Hepatic stellate cell (primary cell): ENCODE results near the gene OST4.
A peak's percentile ranks its signal among the peaks of the same experiment; 100 is the strongest.

Source experiments
- DNase-seq: peaks from one replicate; pipeline ENCODE4 v3.0.0; 2011; ENCODE audit warnings: low spot score

OST4 gene

GRCh38 chr2:27051902-27052645 is 19.4 kb downstream of the OST4 start:
- peak; percentile 38 for DNase-seq

GRCh38 chr2:27050996-27051901 is 20.2 kb downstream of the OST4 start, which contains the start of gene AGBL5:
Gene AGBL5 (plus strand): TSS chr2:27051668. CDS start chr2:27052959, 1,291 bp downstream.
- peak; percentile 100 for DNase-seq

DNA sequence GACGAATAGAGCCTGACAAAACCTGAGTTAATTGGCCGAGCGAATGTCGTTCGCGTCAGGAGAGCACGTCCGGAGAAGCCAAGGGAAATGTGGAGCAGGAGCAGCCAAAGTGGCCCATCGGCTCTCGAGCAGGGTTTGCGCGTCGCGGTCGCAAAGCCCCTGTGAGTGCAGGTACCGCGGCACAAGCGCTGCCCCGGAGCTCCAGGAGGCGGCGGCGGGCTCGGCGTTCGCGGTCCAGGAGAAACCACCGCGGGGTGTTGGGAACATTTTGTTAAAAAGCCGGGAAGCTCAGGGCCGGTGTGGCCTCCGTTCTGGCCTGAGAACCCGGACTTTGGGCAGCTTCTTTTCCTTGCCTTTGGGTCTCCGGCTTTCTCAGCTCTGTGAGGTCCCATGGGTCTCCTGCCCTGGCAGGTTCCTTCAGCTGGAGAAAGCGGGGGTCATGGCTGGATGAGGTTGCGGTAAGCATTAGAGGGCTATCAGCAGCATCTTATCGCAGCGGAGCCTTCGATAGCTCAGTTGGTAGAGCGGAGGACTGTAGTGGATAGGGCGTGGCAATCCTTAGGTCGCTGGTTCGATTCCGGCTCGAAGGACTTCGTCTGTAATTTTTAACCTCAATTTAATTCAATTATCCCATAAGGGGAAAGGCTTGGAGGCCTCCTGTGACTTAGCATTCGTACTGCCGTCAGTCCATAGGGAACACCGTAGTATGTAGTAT is 21.0 kb downstream of the OST4 start:
- peak; percentile 87 for DNase-seq

DNA sequence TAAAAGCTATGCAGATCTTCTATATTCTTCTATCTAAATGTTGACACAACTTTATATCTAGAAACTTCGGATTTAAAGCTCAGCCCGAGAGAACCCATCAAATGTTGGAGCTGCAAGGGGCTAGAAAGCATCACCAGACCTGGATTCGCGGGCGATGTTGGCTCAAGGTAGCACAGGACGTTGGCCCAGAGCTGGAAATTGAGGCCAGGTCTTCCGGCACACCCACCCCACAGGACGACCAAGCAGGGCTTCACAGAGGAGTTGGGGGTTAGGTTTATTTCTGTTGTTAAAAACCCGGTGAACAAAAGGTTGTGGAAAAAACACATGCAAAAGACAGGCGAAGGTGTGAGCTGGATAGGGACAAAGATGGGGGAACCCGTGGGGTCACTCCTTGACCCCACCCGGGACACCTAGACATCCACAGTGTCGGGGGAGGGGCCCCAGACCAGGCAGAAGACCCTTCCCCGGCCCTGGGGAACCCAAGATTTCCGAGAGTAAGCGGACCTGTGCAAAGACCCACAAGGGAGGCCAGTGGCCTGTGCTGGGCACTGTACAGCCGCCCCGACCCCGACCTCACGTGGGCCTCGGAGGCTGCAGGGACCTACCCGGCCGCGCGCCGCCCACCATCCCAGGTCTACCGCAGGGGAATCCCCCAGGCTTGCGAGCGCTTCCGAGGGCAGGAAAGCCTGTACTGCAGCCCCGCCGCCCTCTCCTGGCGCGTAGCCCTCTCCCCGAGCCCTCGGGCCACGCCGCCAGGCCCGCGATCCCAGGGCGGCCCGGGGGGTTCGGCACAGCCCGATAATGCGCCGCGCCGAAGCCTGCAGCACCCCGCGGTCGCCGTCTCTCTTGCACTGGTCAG is 21.8 kb downstream of the OST4 start:
- DNase-seq: peak; percentile 48

DNA sequence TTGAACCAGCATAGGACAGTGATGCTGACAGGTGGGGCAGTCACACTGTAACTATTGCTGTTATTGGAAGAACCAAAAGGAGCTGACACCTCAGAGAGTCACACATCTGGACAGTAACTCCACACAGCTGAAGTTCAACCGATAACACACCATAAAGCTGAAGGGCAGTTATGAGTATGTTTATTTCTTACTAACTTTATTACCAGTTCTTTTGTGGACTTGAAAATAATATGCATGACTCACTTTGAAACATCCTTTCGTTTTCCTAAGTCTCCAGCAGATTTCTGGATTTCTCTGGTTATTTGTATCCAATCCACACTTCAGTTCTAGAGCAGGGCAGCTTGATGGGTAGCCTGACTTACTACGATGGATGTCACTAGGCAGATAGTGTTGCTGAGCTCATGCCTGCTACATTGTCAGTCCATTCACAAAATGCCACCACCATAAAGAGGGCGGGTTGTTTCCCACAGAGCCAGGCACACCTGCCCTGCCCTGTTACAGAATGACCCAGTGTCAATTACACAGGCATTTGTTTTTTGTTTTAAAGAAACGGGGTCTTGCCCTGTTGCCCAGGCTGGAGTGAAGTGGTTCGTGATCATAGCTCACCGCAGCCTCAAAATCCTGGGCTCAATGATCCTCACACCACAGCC is 28.3 kb downstream of the OST4 start:
- no peak for DNase-seq

DNA sequence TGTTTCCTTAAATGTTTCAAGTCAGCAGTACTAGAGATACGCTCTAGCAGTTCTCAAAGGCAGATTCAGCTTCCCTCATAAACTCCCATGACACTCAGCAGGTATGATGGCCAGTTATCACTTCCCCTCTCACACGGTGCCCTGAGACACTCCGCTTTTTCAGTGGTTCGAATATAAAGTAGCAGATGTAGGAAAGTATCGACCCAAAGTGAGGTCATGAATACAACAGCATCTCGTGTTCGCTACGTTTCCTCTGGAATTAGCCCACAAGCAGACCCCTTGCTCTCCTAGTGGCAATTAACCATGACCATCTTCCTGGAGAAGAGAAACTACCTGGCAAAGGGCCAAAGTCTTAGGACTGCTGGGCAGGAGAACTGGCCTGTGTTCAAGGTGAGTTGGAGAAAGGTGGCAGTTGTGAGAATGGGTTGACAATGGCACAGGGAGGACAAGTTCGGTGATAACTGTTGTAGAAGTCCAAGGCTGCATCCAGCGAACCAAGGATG is 29.2 kb downstream of the OST4 start:
- DNase-seq: no peak

DNA sequence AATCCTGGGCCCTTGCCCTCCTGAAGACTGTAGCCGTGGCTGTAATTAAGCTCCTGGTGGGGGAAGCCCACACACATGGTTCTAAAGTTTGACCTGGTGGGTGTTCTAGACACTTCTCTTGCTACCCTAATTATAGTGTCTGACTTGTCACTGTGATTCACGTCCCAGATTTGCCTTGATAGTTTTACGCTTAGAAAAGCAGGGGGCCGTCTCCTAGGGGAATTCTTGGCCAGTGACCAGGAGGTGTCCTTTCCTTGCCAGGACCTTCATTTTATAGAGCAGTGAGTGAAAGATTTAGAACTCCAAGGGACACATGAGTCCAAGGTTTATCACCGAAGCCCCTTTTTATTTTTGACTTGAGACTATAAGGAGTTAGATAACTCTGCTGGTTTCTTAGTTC is 29.7 kb downstream of the OST4 start:
- no peak for DNase-seq

GRCh38 chr2:27040282-27040681 is 31.2 kb downstream of the OST4 start:
- DNase-seq: no peak

DNA sequence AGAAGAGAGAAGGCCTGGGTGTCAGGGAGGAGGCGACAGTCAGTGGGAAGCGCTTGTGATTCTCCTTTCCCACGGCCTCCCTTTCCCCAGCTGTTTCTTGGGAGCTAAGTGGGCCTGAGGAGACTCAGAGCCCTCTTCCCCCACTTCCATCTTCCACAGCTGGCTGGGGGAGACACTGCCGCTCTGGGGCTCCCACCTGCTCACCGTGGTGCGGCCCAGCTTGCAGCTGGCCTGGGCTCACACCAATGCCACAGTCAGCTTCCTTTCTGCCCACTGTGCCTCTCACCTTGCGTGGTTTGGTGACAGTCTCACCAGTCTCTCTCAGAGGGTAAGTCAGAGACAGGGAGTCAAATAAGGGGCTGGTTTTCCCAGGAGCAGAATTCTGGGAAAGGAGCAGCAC is 31.6 kb downstream of the OST4 start:
- no peak for DNase-seq

- no peak for DNase-seq
Observed at GRCh38 chr2:27039426-27039825, 32.0 kb downstream of the OST4 start.

DNA sequence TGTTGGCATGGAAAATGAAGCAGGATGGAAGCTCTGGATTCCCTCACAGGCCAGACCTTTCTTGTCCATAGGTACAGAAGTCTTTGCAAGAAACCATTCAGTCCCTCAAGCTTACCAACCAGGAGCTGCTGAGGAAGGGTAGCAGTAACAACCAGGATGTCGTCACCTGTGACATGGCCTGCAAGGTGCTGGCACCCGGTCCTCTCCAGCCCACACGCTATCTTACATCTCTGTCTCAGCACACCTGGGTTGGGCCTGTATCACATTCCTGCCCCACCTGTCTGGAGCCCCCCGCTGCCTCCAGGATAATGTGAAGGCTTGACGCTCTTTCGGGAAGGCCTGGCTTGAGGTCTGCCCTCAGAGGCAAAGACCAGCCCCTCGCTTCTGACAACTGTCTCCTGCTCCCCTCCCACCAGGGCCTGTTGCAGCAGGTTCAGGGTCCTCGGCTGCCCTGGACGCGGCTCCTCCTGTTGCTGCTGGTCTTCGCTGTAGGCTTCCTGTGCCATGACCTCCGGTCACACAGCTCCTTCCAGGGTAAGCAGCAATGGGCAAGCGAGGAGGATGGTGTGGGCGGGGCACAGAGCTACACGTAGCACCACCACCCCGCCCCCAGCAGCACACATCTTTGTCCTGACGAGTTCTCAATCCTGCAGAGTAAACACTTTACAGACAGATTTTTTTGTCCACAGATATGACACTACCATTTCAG is 32.7 kb downstream of the OST4 start:
- DNase-seq: no peak

GRCh38 chr2:27038012-27038411 is 33.4 kb downstream of the OST4 start:
- no peak for DNase-seq

DNA sequence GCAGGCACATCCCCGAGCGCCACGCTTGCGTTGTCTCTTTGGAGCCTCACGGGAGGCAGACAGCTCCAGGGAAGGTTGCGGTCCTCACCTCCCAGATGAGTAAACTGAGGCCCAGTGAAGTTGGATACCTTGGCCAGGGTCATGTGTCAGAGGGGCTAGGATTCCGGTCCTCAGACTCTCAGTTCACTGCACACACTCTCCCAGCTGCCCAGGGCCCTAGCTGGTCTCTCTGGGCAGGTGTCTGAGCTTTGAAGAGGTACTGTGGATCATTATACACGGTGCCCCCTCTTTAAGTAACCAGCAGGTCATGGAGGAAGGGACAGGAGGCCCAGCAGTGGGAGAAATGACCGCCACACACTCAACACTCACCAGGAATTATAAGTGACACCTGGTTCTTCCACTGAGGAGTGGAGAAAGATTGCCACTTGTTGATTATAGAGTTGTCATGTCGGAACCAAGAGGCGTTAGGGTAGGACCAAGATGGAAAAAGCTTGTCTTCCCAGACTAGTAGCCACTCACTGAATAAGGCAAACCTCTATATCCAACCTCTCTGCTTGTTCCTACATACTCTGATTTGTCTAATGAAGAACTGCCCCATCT is 38.1 kb downstream of the OST4 start:
- DNase-seq: no peak

- peak; percentile 97 for DNase-seq
Observed at GRCh38 chr2:27032495-27033252, 38.8 kb downstream of the OST4 start, which contains the start of gene TMEM214. Gene TMEM214 (plus strand): TSS chr2:27032965. CDS start chr2:27033016, 51 bp downstream.

GRCh38 chr2:27029051-27029450 is 42.4 kb downstream of the OST4 start:
- DNase-seq: no peak

DNA sequence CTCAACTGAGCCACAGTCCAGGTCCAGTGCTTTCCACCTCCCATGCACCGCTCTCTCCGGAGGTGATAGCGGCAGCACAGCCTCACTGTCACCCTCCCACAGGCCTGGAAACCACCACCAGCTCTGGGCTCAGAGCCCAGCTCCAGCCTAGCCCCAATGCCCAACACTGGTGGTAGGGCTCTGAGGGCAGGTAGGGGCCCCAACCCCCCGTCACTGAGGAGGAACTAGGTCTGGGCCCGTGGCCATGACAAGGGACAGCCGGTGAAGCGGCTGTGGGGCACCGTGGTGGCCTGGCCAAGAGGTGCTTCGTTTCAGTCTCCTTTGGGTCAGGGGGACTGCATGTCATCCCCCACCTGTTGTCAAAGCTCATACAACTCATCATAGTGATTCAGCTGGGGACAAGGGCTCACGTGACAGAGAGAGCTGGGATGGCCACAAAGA is 44.2 kb downstream of the OST4 start:
- no peak for DNase-seq

DNA sequence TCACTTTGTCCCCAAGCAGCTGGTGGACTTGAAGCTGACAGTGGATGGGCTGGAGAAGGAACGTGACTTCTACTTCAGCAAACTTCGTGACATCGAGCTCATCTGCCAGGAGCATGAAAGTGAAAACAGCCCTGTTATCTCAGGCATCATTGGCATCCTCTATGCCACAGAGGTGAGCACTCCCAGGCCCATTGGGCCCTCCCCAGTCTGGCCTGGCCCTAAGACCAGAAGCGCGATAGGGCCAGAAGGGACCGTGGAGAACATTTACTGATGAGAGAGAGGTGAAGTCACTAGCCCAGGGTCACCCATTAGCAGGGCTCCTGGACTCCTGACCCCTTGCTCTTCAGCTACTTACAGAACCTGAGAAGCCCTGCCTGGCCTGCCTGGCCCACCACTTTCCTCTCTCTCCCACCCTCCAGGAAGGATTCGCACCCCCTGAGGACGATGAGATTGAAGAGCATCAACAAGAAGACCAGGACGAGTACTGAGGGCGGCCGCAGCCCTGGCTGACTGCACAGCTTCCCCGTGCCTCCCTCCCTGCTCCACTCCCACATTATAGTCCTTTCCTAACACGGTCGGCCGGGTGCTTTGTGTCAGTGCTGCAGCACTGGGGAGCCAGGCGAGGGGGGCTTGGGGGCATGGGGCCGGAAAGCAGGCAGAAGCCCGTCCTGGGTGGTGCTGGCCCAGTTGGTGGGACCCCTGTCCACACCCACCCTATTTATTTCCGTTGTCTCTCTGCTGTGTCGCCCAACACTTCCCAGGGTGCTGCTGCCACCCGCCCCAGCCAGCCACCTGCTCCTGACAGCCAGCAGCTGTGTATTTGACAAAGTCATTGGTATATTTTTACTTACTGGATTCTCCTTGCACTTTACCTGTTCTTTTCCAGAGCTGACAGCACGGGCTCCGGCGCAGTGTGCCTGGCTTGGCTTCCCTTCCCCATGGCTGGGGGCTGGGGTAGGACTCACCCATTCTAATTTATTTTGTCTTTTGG is 45.3 kb downstream of the OST4 start:
- no peak for DNase-seq
